T-cell (primary cell): Measurements from ENCODE around the gene BAIAP2L1. TPM values are rescaled to one million over a fixed set of nuclear protein-coding genes. Genes with fewer than 3 reads are reported as not detected.

ENCODE experiments used
- ATAC-seq, 4 experiments: fragments of 200-7000 bp in 3 of 4; fragments of 150-1000 bp in 1 of 4; cut with Tn5 transposase; replicated peaks in 1 of 4; 1 replicate in 3 of 4; 2 replicates in 1 of 4; pipeline ENCODE4 v1.10.0; 2021; ENCODE audit warnings: moderate library complexity in 3 of 4, mild to moderate bottlenecking in 2 of 4, moderate number of reproducible peaks in 1 of 4
- CTCF ChIA-PET, 2 donors: fragments of 300-600 bp; sonication (Branson Sonifier 250); formaldehyde crosslinking; loops; one replicate each; lab custom pipeline; 2022; ENCODE audit warnings: antibody characterized with exemption in 2 of 2; lab: Charles Lee
- POLR2A ChIA-PET, 2 donors: fragments of 300-600 bp; sonication (Branson Sonifier 250); formaldehyde crosslinking; loops; one replicate each; lab custom pipeline; 2022; ENCODE audit warnings: antibody characterized with exemption in 2 of 2; lab: Charles Lee
- DNase-seq, 35 experiments: peaks; one replicate each; pipeline versions ENCODE4 v3.0.0 to v3.0.0-alpha.2; 2013 to 2023
- H3K27ac ChIP-seq: one replicate; pipeline ENCODE4 v1.5.1; 2013; ENCODE audit warnings: low read length
- H3K27me3 ChIP-seq, 2 experiments: replicated peaks in 1 of 2; 1 replicate in 1 of 2; 2 replicates in 1 of 2; pipeline versions ENCODE4 v1.6.1 to v1.7.0; 2013; ENCODE audit warnings: low read length in 1 of 2, mixed read lengths in 1 of 2; ENCODE audit not compliant: control insufficient read depth in 2 of 2, insufficient read depth in 2 of 2; ENCODE audit errors: extremely low read depth in 1 of 2
- H3K36me3 ChIP-seq, 2 donors: 1 replicate in 1 of 2; 2 replicates in 1 of 2; pipeline versions ENCODE4 v1.6.1 to v1.7.0; 2013; ENCODE audit warnings: low read length in 1 of 2; ENCODE audit not compliant: control insufficient read depth in 2 of 2, insufficient read depth in 1 of 2; ENCODE audit errors: extremely low read depth in 1 of 2
- H3K4me1 ChIP-seq, 2 experiments: 1 replicate in 1 of 2; 2 replicates in 1 of 2; pipeline versions ENCODE4 v1.6.1 to v1.7.0; 2013; ENCODE audit warnings: low read length in 2 of 2, mixed read lengths in 1 of 2; ENCODE audit not compliant: insufficient read depth in 2 of 2, control insufficient read depth in 1 of 2; ENCODE audit errors: extremely low read depth in 1 of 2
- H3K4me3 ChIP-seq, 2 donors: 1 replicate in 1 of 2; 2 replicates in 1 of 2; pipeline versions ENCODE4 v1.5.1 to v1.7.0; 2013; ENCODE audit warnings: mild to moderate bottlenecking in 2 of 2, low read length in 1 of 2, moderate library complexity in 1 of 2; ENCODE audit not compliant: control insufficient read depth in 1 of 2; ENCODE audit errors: extremely low read depth in 1 of 2
- H3K9me3 ChIP-seq: 2 replicates; pipeline ENCODE4 v1.7.0; 2013
- H3K27ac Mint-ChIP-seq, 2 donors: one replicate each; pipeline ENCODE4 v1.8.0; 2020 to 2021; ENCODE audit warnings: mild to moderate bottlenecking in 2 of 2, mixed read lengths in 2 of 2
- H3K27me3 Mint-ChIP-seq, 2 donors: one replicate each; pipeline ENCODE4 v1.8.0; 2021 to 2022; ENCODE audit warnings: mixed read lengths in 2 of 2
- H3K36me3 Mint-ChIP-seq: one replicate; pipeline ENCODE4 v1.8.0; 2021; ENCODE audit warnings: mixed read lengths
- H3K4me1 Mint-ChIP-seq, 3 donors: one replicate each; pipeline ENCODE4 v1.8.0; 2020 to 2022; ENCODE audit warnings: mixed read lengths in 3 of 3, mild to moderate bottlenecking in 1 of 3
- H3K4me3 Mint-ChIP-seq, 3 donors: one replicate each; pipeline ENCODE4 v1.8.0; 2020 to 2022; ENCODE audit warnings: mild to moderate bottlenecking in 3 of 3, mixed read lengths in 3 of 3, moderate library complexity in 3 of 3
- H3K9me3 Mint-ChIP-seq, 3 donors: one replicate each; pipeline ENCODE4 v1.8.0; 2020 to 2022; ENCODE audit warnings: mixed read lengths in 3 of 3
- WGBS: methylation state at CpG from one replicate; pipeline ENCODE4 v1.1.5; 2013; ENCODE audit warnings: missing lambda C conversion rate; ENCODE audit not compliant: insufficient coverage; 5-methylcytosine and 5-hydroxymethylcytosine counted together
- total RNA-seq, 35 experiments: library from RNA in 6 of 35; stranded (reverse) in 6 of 35; fragments of 120-200 nt in 1 of 35; gene quantifications; one replicate each; pipeline versions ENCODE4 v1.2.1 to v1.2.4 and lab custom pipeline; 2013 to 2026

The BAIAP2L1 gene
- total RNA-seq, 5 donors from 2014 or later (not counting 1 experiment from before 2014, with no cell fraction given) = 0.92 to 2.6 (median 1.5) TPM

DNA sequence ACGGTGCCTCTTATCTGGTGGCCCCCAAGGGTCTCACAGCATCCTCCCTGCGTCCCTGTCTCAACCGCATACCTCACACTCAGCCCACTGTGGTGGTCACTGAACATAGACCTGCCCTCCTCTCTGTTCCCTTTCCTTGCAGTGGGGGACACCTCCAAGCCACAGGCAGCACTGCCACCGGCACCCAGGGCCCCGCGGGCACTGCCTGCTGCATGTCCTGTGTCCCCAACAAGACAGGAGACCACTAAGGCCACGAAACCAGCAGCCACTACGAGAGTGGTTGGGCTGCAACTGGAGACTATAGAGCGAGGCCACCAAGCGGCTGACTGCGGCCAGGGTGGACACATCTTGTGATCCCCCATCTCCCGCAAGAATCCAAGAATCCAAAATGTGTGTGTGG is 104.1 kb downstream of the BAIAP2L1 start:
- 88% methylated on average over 8 of the region's 12 CpGs for WGBS

GRCh38 chr7:98295467-98296192 is 105.3 kb downstream of the BAIAP2L1 start:
- no peaks in the 10 kb centered on the region for H3K9me3 ChIP-seq
- CTCF ChIA-PET = no interaction called here
- Mint-ChIP-seq H3K36me3 (peaks cover 2% of the 10 kb centered on the region), H3K27ac (no peak overlapping the region), H3K4me1 (no peaks in the 10 kb centered on the region), H3K27me3 (no peaks in the 10 kb centered on the region), H3K9me3 (no peaks in the 10 kb centered on the region), H3K4me3 (no peak overlapping the region)
- DNase-seq = no peak
- no peaks in the 10 kb centered on the region for H3K27me3 ChIP-seq
- POLR2A ChIA-PET = no interaction called here
- H3K36me3 ChIP-seq = peaks cover 8 to 15% of the 10 kb centered on the region in 2 donors
- H3K4me3 ChIP-seq = no peak overlapping the region
- ATAC-seq = peak in 1 of 4 experiments; percentile 16
- 95% methylated on average over 14 of the region's 19 CpGs for WGBS
- no peaks in the 10 kb centered on the region for H3K4me1 ChIP-seq
- H3K27ac ChIP-seq = no peak overlapping the region

More for the DNA sequence above, 104.1 kb downstream of the BAIAP2L1 start:
- Mint-ChIP-seq H3K4me1 (no peaks in the 10 kb centered on the region), H3K27ac (no peak overlapping the region), H3K36me3 (no peaks in the 10 kb centered on the region), H3K27me3 (no peaks in the 10 kb centered on the region), H3K4me3 (no peak overlapping the region), H3K9me3 (no peaks in the 10 kb centered on the region)
- no peak for ATAC-seq
- Histone ChIP-seq H3K27ac (no peak overlapping the region), H3K36me3 (peaks cover 8 to 12% of the 10 kb centered on the region in 2 donors), H3K4me3 (no peak overlapping the region), H3K27me3 (no peaks in the 10 kb centered on the region), H3K4me1 (no peaks in the 10 kb centered on the region), H3K9me3 (no peaks in the 10 kb centered on the region)
- ChIA-PET CTCF (no interaction called here), POLR2A (no interaction called here)
- DNase-seq = no peak

DNA sequence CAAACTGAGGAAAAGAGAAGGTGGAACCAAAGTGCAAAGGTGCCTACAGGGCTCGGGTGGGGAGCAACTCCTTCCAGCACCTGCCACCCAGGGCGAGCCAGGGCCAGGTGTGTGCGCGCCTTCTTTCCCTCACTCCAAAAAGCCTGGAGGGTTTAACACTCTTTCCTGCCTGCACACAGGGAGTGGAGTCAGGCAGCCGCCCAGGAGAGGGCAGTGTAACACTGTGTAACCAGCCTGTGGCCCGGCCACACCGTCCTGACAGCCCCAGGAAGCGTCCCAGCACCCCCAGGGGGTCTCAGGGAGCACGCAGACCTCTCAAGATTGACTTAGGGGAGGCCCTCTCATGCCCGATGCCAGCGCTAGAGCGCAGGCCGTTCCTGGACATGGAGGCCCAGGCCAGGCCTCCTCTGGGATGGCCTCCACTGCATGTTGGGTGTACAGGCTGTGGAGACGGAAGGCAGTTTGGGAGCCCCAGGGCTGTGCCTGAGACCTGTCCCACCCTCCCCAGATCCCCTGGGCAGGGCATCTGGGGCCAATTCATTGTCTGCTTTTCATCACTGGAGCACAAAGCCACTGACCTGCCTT is 106.0 kb downstream of the BAIAP2L1 start:
- no peaks in the 10 kb centered on the region for H3K27me3 ChIP-seq
- H3K9me3 ChIP-seq = no peaks in the 10 kb centered on the region
- Mint-ChIP-seq H3K27me3 (no peaks in the 10 kb centered on the region), H3K9me3 (no peaks in the 10 kb centered on the region), H3K4me3 (no peak overlapping the region), H3K4me1 (no peaks in the 10 kb centered on the region), H3K36me3 (peaks cover 2% of the 10 kb centered on the region), H3K27ac (no peak overlapping the region)
- POLR2A ChIA-PET = no interaction called here
- ATAC-seq = peak; percentile 36 to 61 (median 52)
- no peak overlapping the region for H3K27ac ChIP-seq
- peak in 11 of 35 experiments; percentile 14 to 33 (median 20) for DNase-seq
- no peaks in the 10 kb centered on the region for H3K4me1 ChIP-seq
- no peak overlapping the region for H3K4me3 ChIP-seq
- H3K36me3 ChIP-seq = peaks cover 8 to 15% of the 10 kb centered on the region in 2 donors
- 69% methylated on average over 13 of the region's 14 CpGs for WGBS
- CTCF ChIA-PET = no interaction called here

- Histone ChIP-seq H3K27me3 (no peaks in the 10 kb centered on the region), H3K27ac (no peak overlapping the region), H3K4me3 (no peak overlapping the region), H3K9me3 (no peaks in the 10 kb centered on the region), H3K4me1 (no peaks in the 10 kb centered on the region), H3K36me3 (peaks cover 8 to 15% of the 10 kb centered on the region in 2 donors)
- ATAC-seq (no peak), DNase-seq (no peak)
- Mint-ChIP-seq H3K36me3 (peaks cover 2% of the 10 kb centered on the region), H3K4me1 (peaks cover 0 to 3% (median 0%) of the 10 kb centered on the region in 3 donors), H3K4me3 (no peak overlapping the region), H3K9me3 (no peaks in the 10 kb centered on the region), H3K27me3 (no peaks in the 10 kb centered on the region), H3K27ac (no peak overlapping the region)
- WGBS = 96% methylated on average over 12 of the region's 15 CpGs
- POLR2A ChIA-PET = no interaction called here
- CTCF ChIA-PET = no interaction called here
These were observed 106.6 kb downstream of the BAIAP2L1 start for GRCh38 chr7:98294326-98294725.

DNA sequence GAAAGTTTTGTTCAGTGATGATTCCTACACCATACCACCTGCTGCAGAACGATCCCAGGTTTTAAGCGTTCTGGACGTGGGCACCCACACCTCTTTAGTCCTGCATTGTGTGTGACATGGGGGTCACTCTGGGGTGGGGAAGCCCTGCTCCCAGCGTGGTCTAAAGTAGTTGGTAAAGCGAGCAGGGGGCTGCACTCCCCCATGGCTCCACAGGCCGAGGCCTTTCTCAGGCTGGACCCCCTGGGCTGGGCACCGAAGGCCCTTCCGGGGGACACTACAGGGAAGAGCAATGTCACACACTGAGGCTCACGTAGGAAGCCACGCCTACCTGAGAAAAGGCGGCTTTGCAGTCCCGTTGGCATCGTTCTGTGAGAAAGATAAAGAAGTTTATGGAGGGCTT is 107.1 kb downstream of the BAIAP2L1 start:
- WGBS = 88% methylated on average over 9 of the region's 13 CpGs
- H3K27ac Mint-ChIP-seq = no peak overlapping the region

DNA sequence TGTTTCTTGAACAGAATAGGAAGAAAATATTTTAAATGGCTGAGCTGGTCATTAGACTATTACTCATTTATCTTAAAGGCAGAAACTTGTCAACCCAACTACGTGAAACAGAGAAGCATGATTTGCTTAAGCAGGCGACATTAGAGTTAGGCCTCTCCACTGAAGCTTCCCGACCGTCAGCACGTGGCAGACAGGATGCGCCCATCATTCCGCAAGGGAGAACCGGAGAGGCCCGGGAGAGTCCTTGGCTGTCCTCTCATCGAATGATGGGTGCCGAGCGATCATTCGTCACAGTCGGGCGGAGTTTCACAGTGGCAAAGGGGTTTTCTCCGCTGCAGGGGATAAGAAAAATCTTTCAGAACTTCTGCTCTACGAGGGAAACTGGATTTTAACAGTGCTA is 107.6 kb downstream of the BAIAP2L1 start:
- 93% methylated on average over 16 of the region's 17 CpGs for WGBS
- H3K27me3 Mint-ChIP-seq = no peaks in the 10 kb centered on the region

More for the DNA sequence above, 107.1 kb downstream of the BAIAP2L1 start:
- no peaks in the 10 kb centered on the region for H3K4me1 ChIP-seq
- DNase-seq (no peak), ATAC-seq (no peak)
- ChIA-PET CTCF (no interaction called here), POLR2A (no interaction called here)
- no peak overlapping the region for H3K27ac ChIP-seq
- Mint-ChIP-seq H3K4me3 (no peak overlapping the region), H3K9me3 (no peaks in the 10 kb centered on the region), H3K4me1 (peaks cover 0 to 3% (median 0%) of the 10 kb centered on the region in 3 donors), H3K36me3 (peaks cover 2% of the 10 kb centered on the region), H3K27me3 (no peaks in the 10 kb centered on the region)
- H3K9me3 ChIP-seq = no peaks in the 10 kb centered on the region
- H3K27me3 ChIP-seq = no peaks in the 10 kb centered on the region
- peaks cover 8 to 15% of the 10 kb centered on the region in 2 donors for H3K36me3 ChIP-seq
- H3K4me3 ChIP-seq = no peak overlapping the region

More for the DNA sequence above, 107.6 kb downstream of the BAIAP2L1 start:
- Mint-ChIP-seq H3K27ac (no peak overlapping the region), H3K4me1 (peaks cover 4 to 5% (median 4%) of the 10 kb centered on the region in 3 donors), H3K36me3 (peaks cover 2% of the 10 kb centered on the region), H3K9me3 (no peaks in the 10 kb centered on the region), H3K4me3 (no peak overlapping the region)
- peaks cover 8 to 15% of the 10 kb centered on the region in 2 donors for H3K36me3 ChIP-seq
- DNase-seq = no peak
- CTCF ChIA-PET = interaction anchor here in 1 of 2 donors (0.6 kb wide), 1 partner anchor 192 kb away, joined by 3 read pairs; no protein-coding TSS in a partner anchor
- no peaks in the 10 kb centered on the region for H3K27me3 ChIP-seq
- no peaks in the 10 kb centered on the region for H3K9me3 ChIP-seq
- H3K4me3 ChIP-seq = no peak overlapping the region
- POLR2A ChIA-PET = interaction anchor here in 1 of 2 donors (0.6 kb wide), 1 partner anchor 13 kb away, joined by 4 read pairs; no protein-coding TSS in a partner anchor
- H3K4me1 ChIP-seq = no peaks in the 10 kb centered on the region
- no peak overlapping the region for H3K27ac ChIP-seq
- ATAC-seq = no peak
